Measurements from ENCODE around the gene F8. TPM values are rescaled to one million over a fixed set of nuclear protein-coding genes. Genes with fewer than 3 reads are reported as not detected.
"Not testable (repeated sequence)": the region's sequence is repeated elsewhere in the genome, so short reads cannot be mapped to it uniquely, and the experiment has no call there.

The F8 gene
- total RNA-seq, 1 donor from 2014 or later: 1.2 TPM

- DNase-seq (ENCODE audit: low read depth, low spot score): not testable (repeated sequence)
These were observed 137.5 kb downstream of the F8 start for GRCh38 chrX:154885057-154885456.

GRCh38 chrX:154884069-154884468 lies 138.5 kb downstream of the F8 start:
- not testable (repeated sequence) for DNase-seq (ENCODE audit: low read depth, low spot score)

- no peak for DNase-seq (ENCODE audit: low read depth, low spot score)
These were observed 149.2 kb downstream of the F8 start for GRCh38 chrX:154873329-154873728.

GRCh38 chrX:154868522-154868921 lies 154.0 kb downstream of the F8 start:
- DNase-seq (ENCODE audit: low read depth, low spot score): not testable (repeated sequence)

GRCh38 chrX:154855256-154855655 lies 167.3 kb downstream of the F8 start:
- no peak for DNase-seq (ENCODE audit: low read depth, low spot score)

- DNase-seq (ENCODE audit: low read depth, low spot score): no peak
These were observed 171.4 kb downstream of the F8 start for GRCh38 chrX:154850957-154851611.

- DNase-seq (ENCODE audit: low read depth, low spot score): peak; percentile 11
These were observed 181.7 kb downstream of the F8 start for GRCh38 chrX:154840856-154841255.

- no peak for DNase-seq (ENCODE audit: low read depth, low spot score)
These were observed 186.4 kb downstream of the F8 start for GRCh38 chrX:154836163-154836562.

GRCh38 chrX:154834562-154834961 lies 188.0 kb downstream of the F8 start, which contains the start of gene SMIM9:
Gene SMIM9 (minus strand): TSS chrX:154834662. CDS start chrX:154830856, 3,806 bp downstream.
- DNase-seq (ENCODE audit: low read depth, low spot score): no peak

GRCh38 chrX:154833746-154834274 lies 188.7 kb downstream of the F8 start:
- no peak for DNase-seq (ENCODE audit: low read depth, low spot score)

- no peak for DNase-seq (ENCODE audit: low read depth, low spot score)
These were observed 192.5 kb downstream of the F8 start for GRCh38 chrX:154829926-154830442.

- no peak for DNase-seq (ENCODE audit: low read depth, low spot score)
These were observed 193.4 kb downstream of the F8 start for GRCh38 chrX:154829134-154829533.

GRCh38 chrX:154828016-154828408 lies 194.5 kb downstream of the F8 start:
- no peak for DNase-seq (ENCODE audit: low read depth, low spot score)

GRCh38 chrX:154827194-154828015 lies 195.1 kb downstream of the F8 start:
- no peak for DNase-seq (ENCODE audit: low read depth, low spot score)

GRCh38 chrX:154825586-154825985 lies 196.9 kb downstream of the F8 start:
- not testable (repeated sequence) for DNase-seq (ENCODE audit: low read depth, low spot score)

- DNase-seq (ENCODE audit: low read depth, low spot score): no peak
These were observed 197.9 kb downstream of the F8 start for GRCh38 chrX:154824638-154825037.

GRCh38 chrX:154822029-154822428 lies 200.5 kb downstream of the F8 start:
- no peak for DNase-seq (ENCODE audit: low read depth, low spot score)

GRCh38 chrX:154821523-154821922 lies 201.0 kb downstream of the F8 start:
- no peak for DNase-seq (ENCODE audit: low read depth, low spot score)

- no peak for DNase-seq (ENCODE audit: low read depth, low spot score)
These were observed 202.7 kb downstream of the F8 start for GRCh38 chrX:154819771-154820341.

GRCh38 chrX:154818916-154819770 lies 203.4 kb downstream of the F8 start:
- no peak for DNase-seq (ENCODE audit: low read depth, low spot score)
